GM23338 (cell line): ENCODE data around the gene CEP55. TPM values are rescaled to one million over a fixed set of nuclear protein-coding genes. Genes with fewer than 3 reads are reported as not detected.

Source experiments
- ATAC-seq: fragments of 200-7000 bp; cut with Tn5 transposase; 3 replicates; pipeline ENCODE4 v1.9.1; 2020
- DNase-seq: peaks from one replicate; pipeline ENCODE4 v3.0.0-alpha.2; 2015; ENCODE audit warnings: low spot score
- H2AFZ ChIP-seq: fragments of 200-600 bp; sonication (generic); 2 replicates; pipeline ENCODE4 v1.8.0; 2016; ENCODE audit warnings: antibody characterized with exemption, mild to moderate bottlenecking, moderate library complexity
- H3F3A ChIP-seq: fragments of 200-600 bp; sonication (generic); replicated peaks from 2 replicates; pipeline ENCODE4 v1.8.0; 2017; ENCODE audit warnings: antibody characterized with exemption, mixed run types, low read depth
- H3K27ac ChIP-seq: fragments of 200-600 bp; sonication (generic); 2 replicates; pipeline ENCODE4 v1.6.1; 2016; ENCODE audit warnings: low read depth
- H3K27me3 ChIP-seq: fragments of 200-600 bp; sonication (generic); 2 replicates; pipeline ENCODE4 v1.8.0; 2016; ENCODE audit warnings: mild to moderate bottlenecking, mixed run types, moderate library complexity; ENCODE audit not compliant: insufficient read depth
- H3K36me3 ChIP-seq: fragments of 200-600 bp; sonication (generic); 2 replicates; pipeline ENCODE4 v1.8.0; 2016; ENCODE audit warnings: mild to moderate bottlenecking; ENCODE audit not compliant: insufficient read depth
- H3K4me1 ChIP-seq: fragments of 200-600 bp; sonication (generic); 2 replicates; pipeline ENCODE4 v1.8.0; 2016; ENCODE audit warnings: mild to moderate bottlenecking, moderate library complexity; ENCODE audit not compliant: insufficient read depth
- H3K4me2 ChIP-seq: fragments of 200-600 bp; sonication (generic); 2 replicates; pipeline ENCODE4 v1.7.1; 2017; ENCODE audit warnings: mixed run types
- H3K4me3 ChIP-seq: fragments of 200-600 bp; sonication (generic); 2 replicates; pipeline ENCODE4 v1.6.1; 2016; ENCODE audit warnings: mixed run types
- H3K79me2 ChIP-seq: fragments of 200-600 bp; sonication (generic); replicated peaks from 2 replicates; pipeline ENCODE4 v1.8.0; 2017; ENCODE audit warnings: mild to moderate bottlenecking; ENCODE audit not compliant: insufficient read depth
- H3K9me2 ChIP-seq: fragments of 200-600 bp; sonication (generic); 2 replicates; pipeline ENCODE4 v1.8.0; 2017; ENCODE audit not compliant: insufficient read depth
- H4K20me1 ChIP-seq: fragments of 200-600 bp; sonication (generic); replicated peaks from 2 replicates; pipeline ENCODE4 v1.8.0; 2017; ENCODE audit warnings: mild to moderate bottlenecking; ENCODE audit not compliant: insufficient read depth
- H3K27ac Mint-ChIP-seq: 2 replicates; pipeline ENCODE4 v1.8.0; 2020; ENCODE audit warnings: inconsistent platforms, mild to moderate bottlenecking, moderate library complexity, mixed read lengths
- H3K27me3 Mint-ChIP-seq: 3 replicates; pipeline ENCODE4 v1.8.0; 2022; ENCODE audit warnings: low read depth, mild to moderate bottlenecking, moderate library complexity, mixed read lengths, inconsistent platforms; ENCODE audit not compliant: insufficient read depth, poor library complexity
- H3K36me3 Mint-ChIP-seq: 3 replicates; pipeline ENCODE4 v1.8.0; 2021; ENCODE audit warnings: low read depth, mild to moderate bottlenecking, inconsistent platforms, moderate library complexity, mixed read lengths
- H3K4me1 Mint-ChIP-seq: 3 replicates; pipeline ENCODE4 v1.8.0; 2020; ENCODE audit warnings: mild to moderate bottlenecking, inconsistent platforms, mixed read lengths
- H3K4me3 Mint-ChIP-seq: 3 replicates; pipeline ENCODE4 v1.8.0; 2021; ENCODE audit warnings: moderate library complexity, mild to moderate bottlenecking, inconsistent platforms, mixed read lengths
- H3K9me3 Mint-ChIP-seq: 3 replicates; pipeline ENCODE4 v1.8.0; 2020; ENCODE audit warnings: moderate library complexity, mild to moderate bottlenecking, inconsistent platforms, mixed read lengths
- CREB1 ChIP-seq: fragments of 250-450 bp; sonication (Bioruptor Pico); IDR thresholded peaks from 2 replicates; pipeline ENCODE4 v1.5.0; 2020; ENCODE audit warnings: low read depth, mild to moderate bottlenecking, moderate library complexity
- EZH2phosphoT487 ChIP-seq: fragments of 200-600 bp; sonication (generic); IDR thresholded peaks from one replicate; pipeline ENCODE4 v1.8.1; 2018; ENCODE audit warnings: antibody characterized with exemption; ENCODE audit not compliant: unreplicated experiment
- JUNB ChIP-seq: IDR thresholded peaks from one replicate; pipeline ENCODE4 v1.6.1; 2016; ENCODE audit warnings: antibody characterized with exemption; ENCODE audit not compliant: unreplicated experiment
- NANOG ChIP-seq: IDR thresholded peaks from 2 replicates; pipeline ENCODE4 v1.6.1; 2016; ENCODE audit warnings: antibody characterized with exemption, borderline replicate concordance
- POLR2AphosphoS5 ChIP-seq: IDR thresholded peaks from 2 replicates; pipeline ENCODE4 v1.6.1; 2016; ENCODE audit warnings: antibody characterized with exemption, low read depth
- ZNF114 ChIP-seq: fragments of 250-450 bp; sonication (Bioruptor Pico); IDR thresholded peaks from 2 replicates; pipeline ENCODE4 v1.5.0; 2020; ENCODE audit warnings: mild to moderate bottlenecking, moderate library complexity
- ZNF331 ChIP-seq: fragments of 250-450 bp; sonication (Bioruptor Pico); IDR thresholded peaks from 2 replicates; pipeline ENCODE4 v1.5.0; 2020; ENCODE audit warnings: low read depth, mild to moderate bottlenecking, moderate library complexity
- polyA plus RNA-seq: library from polyadenylated mRNA; unstranded; fragments of >200 nt; fragmentation: Nextera tagmentation; extraction: Ambion mirVana; gene quantifications from 2 replicates; pipeline ENCODE4 v1.2.1, GENCODE V29; 2016
- total RNA-seq: library from RNA; depleted of rRNA; stranded (reverse); fragments of >200 nt; shearing (Covaris generic); gene quantifications from 2 replicates; pipeline ENCODE4 v1.2.3, GENCODE V29; 2014
- TF ChIP-seq, protein P1 (sequence below): fragments of 250-450 bp; sonication (Bioruptor Pico); IDR thresholded peaks from 2 replicates; pipeline ENCODE4 v1.5.0; 2020; ENCODE audit warnings: mild to moderate bottlenecking, moderate library complexity
- TF ChIP-seq, protein P2 (sequence below), 2 experiments: fragments of 200-600 bp in 1 of 2; sonication (generic) in 1 of 2; conservative IDR thresholded peaks; 2 replicates each; pipeline versions ENCODE4 v1.5.1 to v1.6.1; 2016 to 2017; ENCODE audit warnings: antibody characterized with exemption in 2 of 2, low read depth in 2 of 2, mild to moderate bottlenecking in 2 of 2, moderate library complexity in 1 of 2
- TF ChIP-seq, protein P3 (sequence below): IDR thresholded peaks from 2 replicates; pipeline ENCODE4 v1.6.1; 2016; ENCODE audit warnings: antibody characterized with exemption
- TF ChIP-seq, protein P4 (sequence below): IDR thresholded peaks from one replicate; pipeline ENCODE4 v1.6.1; 2018; ENCODE audit warnings: antibody characterized with exemption; ENCODE audit not compliant: unreplicated experiment

CEP55 gene
- total and polyA plus RNA-seq, 2 experiments from 2014 or later = 12.4 to 22.4 TPM

DNA sequence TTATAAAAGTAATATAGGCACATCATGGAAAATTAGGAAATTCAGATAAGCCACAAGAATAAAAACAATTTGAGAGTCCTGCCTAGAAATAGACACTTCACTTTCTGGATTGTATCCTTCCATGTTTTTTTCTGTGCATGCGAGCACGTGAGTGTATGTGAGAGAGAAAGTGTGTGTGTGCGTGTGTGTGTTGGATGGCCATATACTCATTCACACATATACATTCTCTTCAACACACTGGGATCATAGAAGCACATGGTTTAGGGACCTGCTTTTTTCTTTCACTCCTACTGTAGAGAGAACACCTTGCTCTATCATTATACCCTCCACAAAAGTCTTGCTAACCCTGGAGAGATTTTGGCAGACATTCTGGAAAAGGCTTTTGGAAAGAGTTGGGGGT, 77.5 kb downstream of the CEP55 start (continued):
- TF ChIP-seq, protein P1, sequence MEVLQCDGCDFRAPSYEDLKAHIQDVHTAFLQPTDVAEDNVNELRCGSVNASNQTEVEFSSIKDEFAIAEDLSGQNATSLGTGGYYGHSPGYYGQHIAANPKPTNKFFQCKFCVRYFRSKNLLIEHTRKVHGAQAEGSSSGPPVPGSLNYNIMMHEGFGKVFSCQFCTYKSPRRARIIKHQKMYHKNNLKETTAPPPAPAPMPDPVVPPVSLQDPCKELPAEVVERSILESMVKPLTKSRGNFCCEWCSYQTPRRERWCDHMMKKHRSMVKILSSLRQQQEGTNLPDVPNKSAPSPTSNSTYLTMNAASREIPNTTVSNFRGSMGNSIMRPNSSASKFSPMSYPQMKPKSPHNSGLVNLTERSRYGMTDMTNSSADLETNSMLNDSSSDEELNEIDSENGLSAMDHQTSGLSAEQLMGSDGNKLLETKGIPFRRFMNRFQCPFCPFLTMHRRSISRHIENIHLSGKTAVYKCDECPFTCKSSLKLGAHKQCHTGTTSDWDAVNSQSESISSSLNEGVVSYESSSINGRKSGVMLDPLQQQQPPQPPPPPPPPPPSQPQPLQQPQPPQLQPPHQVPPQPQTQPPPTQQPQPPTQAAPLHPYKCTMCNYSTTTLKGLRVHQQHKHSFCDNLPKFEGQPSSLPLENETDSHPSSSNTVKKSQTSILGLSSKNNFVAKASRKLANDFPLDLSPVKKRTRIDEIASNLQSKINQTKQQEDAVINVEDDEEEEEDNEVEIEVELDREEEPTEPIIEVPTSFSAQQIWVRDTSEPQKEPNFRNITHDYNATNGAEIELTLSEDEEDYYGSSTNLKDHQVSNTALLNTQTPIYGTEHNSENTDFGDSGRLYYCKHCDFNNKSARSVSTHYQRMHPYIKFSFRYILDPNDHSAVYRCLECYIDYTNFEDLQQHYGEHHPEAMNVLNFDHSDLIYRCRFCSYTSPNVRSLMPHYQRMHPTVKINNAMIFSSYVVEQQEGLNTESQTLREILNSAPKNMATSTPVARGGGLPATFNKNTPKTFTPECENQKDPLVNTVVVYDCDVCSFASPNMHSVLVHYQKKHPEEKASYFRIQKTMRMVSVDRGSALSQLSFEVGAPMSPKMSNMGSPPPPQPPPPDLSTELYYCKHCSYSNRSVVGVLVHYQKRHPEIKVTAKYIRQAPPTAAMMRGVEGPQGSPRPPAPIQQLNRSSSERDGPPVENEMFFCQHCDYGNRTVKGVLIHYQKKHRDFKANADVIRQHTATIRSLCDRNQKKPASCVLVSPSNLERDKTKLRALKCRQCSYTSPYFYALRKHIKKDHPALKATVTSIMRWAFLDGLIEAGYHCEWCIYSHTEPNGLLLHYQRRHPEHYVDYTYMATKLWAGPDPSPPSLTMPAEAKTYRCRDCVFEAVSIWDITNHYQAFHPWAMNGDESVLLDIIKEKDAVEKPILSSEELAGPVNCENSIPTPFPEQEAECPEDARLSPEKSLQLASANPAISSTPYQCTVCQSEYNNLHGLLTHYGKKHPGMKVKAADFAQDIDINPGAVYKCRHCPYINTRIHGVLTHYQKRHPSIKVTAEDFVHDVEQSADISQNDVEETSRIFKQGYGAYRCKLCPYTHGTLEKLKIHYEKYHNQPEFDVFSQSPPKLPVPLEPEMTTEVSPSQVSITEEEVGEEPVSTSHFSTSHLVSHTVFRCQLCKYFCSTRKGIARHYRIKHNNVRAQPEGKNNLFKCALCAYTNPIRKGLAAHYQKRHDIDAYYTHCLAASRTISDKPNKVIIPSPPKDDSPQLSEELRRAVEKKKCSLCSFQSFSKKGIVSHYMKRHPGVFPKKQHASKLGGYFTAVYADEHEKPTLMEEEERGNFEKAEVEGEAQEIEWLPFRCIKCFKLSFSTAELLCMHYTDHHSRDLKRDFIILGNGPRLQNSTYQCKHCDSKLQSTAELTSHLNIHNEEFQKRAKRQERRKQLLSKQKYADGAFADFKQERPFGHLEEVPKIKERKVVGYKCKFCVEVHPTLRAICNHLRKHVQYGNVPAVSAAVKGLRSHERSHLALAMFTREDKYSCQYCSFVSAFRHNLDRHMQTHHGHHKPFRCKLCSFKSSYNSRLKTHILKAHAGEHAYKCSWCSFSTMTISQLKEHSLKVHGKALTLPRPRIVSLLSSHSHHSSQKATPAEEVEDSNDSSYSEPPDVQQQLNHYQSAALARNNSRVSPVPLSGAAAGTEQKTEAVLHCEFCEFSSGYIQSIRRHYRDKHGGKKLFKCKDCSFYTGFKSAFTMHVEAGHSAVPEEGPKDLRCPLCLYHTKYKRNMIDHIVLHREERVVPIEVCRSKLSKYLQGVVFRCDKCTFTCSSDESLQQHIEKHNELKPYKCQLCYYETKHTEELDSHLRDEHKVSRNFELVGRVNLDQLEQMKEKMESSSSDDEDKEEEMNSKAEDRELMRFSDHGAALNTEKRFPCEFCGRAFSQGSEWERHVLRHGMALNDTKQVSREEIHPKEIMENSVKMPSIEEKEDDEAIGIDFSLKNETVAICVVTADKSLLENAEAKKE = no peak
- TF ChIP-seq, protein P2, sequence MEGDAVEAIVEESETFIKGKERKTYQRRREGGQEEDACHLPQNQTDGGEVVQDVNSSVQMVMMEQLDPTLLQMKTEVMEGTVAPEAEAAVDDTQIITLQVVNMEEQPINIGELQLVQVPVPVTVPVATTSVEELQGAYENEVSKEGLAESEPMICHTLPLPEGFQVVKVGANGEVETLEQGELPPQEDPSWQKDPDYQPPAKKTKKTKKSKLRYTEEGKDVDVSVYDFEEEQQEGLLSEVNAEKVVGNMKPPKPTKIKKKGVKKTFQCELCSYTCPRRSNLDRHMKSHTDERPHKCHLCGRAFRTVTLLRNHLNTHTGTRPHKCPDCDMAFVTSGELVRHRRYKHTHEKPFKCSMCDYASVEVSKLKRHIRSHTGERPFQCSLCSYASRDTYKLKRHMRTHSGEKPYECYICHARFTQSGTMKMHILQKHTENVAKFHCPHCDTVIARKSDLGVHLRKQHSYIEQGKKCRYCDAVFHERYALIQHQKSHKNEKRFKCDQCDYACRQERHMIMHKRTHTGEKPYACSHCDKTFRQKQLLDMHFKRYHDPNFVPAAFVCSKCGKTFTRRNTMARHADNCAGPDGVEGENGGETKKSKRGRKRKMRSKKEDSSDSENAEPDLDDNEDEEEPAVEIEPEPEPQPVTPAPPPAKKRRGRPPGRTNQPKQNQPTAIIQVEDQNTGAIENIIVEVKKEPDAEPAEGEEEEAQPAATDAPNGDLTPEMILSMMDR (conservative IDR thresholded peaks at IDR 0.05; ENCODE audit: low read depth in 2 of 2) = no peak

DNA sequence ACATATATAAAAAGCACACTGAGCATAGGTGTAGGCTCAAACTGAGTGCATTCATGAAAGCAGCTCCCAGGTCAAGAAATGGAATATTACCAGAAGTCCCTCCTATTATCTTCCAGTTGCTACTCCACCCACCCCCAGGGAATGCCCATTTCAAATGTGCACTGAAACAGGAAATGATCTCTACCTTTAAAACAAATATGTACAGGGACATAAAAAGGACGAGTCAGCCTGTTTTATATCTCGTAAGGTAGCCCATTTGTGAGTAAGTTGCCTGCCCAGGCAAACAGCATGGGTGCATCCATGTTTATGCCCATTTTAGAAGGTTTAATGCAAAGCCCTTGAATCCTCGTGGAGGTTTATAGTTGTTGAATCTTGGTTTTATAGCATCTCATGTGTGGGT, 80.5 kb downstream of the CEP55 start:
- H3K9me3 Mint-ChIP-seq = no peaks in the 10 kb centered on the region
- DNase-seq (no peak), ATAC-seq (no peak)
- Histone ChIP-seq H3K4me1 (no peaks in the 10 kb centered on the region), H3K27ac (no peak overlapping the region), H3K79me2 (no peaks in the 10 kb centered on the region), H3K27me3 (peaks cover 10% of the 10 kb centered on the region), H3K4me2 (no peak overlapping the region), H3K36me3 (no peaks in the 10 kb centered on the region), H2AFZ (no peak overlapping the region), H3K4me3 (no peak overlapping the region), H4K20me1 (no peaks in the 10 kb centered on the region), H3K9me2 (no peaks in the 10 kb centered on the region), H3F3A (no peaks in the 10 kb centered on the region)
- no peak overlapping the region for H3K4me3 Mint-ChIP-seq
- peaks cover 3% of the 10 kb centered on the region for H3K27me3 Mint-ChIP-seq
- H3K36me3 Mint-ChIP-seq = no peaks in the 10 kb centered on the region
- H3K4me1 Mint-ChIP-seq = no peaks in the 10 kb centered on the region
- no peak overlapping the region for H3K27ac Mint-ChIP-seq
- TF ChIP-seq CREB1 = no peak
- TF ChIP-seq EZH2phosphoT487 = no peak
- no peak for TF ChIP-seq ZNF331 (CRISPR knock-in tag)
- TF ChIP-seq POLR2AphosphoS5 = no peak
- no peak for TF ChIP-seq ZNF114
- TF ChIP-seq NANOG = no peak
- TF ChIP-seq, protein P3, sequence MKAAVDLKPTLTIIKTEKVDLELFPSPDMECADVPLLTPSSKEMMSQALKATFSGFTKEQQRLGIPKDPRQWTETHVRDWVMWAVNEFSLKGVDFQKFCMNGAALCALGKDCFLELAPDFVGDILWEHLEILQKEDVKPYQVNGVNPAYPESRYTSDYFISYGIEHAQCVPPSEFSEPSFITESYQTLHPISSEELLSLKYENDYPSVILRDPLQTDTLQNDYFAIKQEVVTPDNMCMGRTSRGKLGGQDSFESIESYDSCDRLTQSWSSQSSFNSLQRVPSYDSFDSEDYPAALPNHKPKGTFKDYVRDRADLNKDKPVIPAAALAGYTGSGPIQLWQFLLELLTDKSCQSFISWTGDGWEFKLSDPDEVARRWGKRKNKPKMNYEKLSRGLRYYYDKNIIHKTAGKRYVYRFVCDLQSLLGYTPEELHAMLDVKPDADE = no peak
- TF ChIP-seq, protein P2 (conservative IDR thresholded peaks at IDR 0.05; ENCODE audit: low read depth in 2 of 2) = no peak
- no peak for TF ChIP-seq JUNB
- TF ChIP-seq, protein P4, sequence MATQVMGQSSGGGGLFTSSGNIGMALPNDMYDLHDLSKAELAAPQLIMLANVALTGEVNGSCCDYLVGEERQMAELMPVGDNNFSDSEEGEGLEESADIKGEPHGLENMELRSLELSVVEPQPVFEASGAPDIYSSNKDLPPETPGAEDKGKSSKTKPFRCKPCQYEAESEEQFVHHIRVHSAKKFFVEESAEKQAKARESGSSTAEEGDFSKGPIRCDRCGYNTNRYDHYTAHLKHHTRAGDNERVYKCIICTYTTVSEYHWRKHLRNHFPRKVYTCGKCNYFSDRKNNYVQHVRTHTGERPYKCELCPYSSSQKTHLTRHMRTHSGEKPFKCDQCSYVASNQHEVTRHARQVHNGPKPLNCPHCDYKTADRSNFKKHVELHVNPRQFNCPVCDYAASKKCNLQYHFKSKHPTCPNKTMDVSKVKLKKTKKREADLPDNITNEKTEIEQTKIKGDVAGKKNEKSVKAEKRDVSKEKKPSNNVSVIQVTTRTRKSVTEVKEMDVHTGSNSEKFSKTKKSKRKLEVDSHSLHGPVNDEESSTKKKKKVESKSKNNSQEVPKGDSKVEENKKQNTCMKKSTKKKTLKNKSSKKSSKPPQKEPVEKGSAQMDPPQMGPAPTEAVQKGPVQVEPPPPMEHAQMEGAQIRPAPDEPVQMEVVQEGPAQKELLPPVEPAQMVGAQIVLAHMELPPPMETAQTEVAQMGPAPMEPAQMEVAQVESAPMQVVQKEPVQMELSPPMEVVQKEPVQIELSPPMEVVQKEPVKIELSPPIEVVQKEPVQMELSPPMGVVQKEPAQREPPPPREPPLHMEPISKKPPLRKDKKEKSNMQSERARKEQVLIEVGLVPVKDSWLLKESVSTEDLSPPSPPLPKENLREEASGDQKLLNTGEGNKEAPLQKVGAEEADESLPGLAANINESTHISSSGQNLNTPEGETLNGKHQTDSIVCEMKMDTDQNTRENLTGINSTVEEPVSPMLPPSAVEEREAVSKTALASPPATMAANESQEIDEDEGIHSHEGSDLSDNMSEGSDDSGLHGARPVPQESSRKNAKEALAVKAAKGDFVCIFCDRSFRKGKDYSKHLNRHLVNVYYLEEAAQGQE = no peak
